NCI-H82 treated with DMSO at 0.1 percent for 48 hours (cell line): ENCODE results near the gene DENND6B.

Experiments used
- DNase-seq: peaks from one replicate; lab custom pipeline; 2025; ENCODE audit not compliant: unreplicated experiment; lab: John Stamatoyannopoulos, UW

The DENND6B gene

DNA sequence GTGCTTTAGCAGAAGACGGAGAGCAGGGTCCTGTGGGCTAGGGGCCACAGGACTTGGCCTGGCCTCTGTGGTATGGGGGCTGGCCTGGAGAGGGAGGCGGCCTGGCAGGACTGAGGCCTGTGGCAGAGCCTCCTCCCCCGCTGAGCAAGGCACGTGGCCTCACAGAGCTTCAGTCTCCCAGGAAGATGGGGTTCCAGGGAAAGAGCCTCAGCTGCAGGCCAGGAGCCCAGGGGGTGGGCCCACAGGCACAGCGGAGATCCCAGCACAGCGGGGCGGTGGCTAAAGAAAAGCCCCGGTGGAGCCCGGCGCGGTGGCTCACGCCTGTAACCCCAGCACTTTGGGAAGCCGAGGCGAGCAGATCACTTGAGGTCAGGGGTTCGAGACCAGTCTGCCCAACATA lies 67.5 kb downstream of the DENND6B start:
- no peak for DNase-seq
